Neutrophil (primary cell): ENCODE results near the gene TPRA1.

Source experiments
- H3K27ac ChIP-seq: fragments of 200-600 bp; sonication (generic); 2 replicates; pipeline ENCODE4 v1.5.1; 2016; ENCODE audit warnings: mild to moderate bottlenecking, moderate library complexity
- H3K27me3 ChIP-seq: fragments of 200-600 bp; sonication (generic); 2 replicates; pipeline ENCODE4 v1.6.0; 2016; ENCODE audit warnings: mild to moderate bottlenecking
- H3K36me3 ChIP-seq: fragments of 200-600 bp; sonication (generic); 2 replicates; pipeline ENCODE4 v1.5.1; 2017
- H3K4me1 ChIP-seq, 2 experiments: fragments of 200-600 bp in 1 of 2; sonication (generic) in 1 of 2; 1 replicate in 1 of 2; 2 replicates in 1 of 2; pipeline versions ENCODE4 v1.5.1 to v1.6.1; 2013 to 2016; ENCODE audit warnings: low read depth in 1 of 2, low read length in 1 of 2, mild to moderate bottlenecking in 1 of 2, moderate library complexity in 1 of 2; ENCODE audit not compliant: control insufficient read depth in 1 of 2, insufficient read depth in 1 of 2
- H3K4me3 ChIP-seq, 2 experiments: fragments of 200-600 bp in 1 of 2; sonication (generic) in 1 of 2; 1 replicate in 1 of 2; 2 replicates in 1 of 2; pipeline ENCODE4 v1.5.1; 2013 to 2016; ENCODE audit warnings: low read depth in 1 of 2, low read length in 1 of 2, mild to moderate bottlenecking in 1 of 2, moderate library complexity in 1 of 2
- H3K9me3 ChIP-seq: fragments of 200-600 bp; sonication (generic); 2 replicates; pipeline ENCODE4 v1.5.1; 2016
- TF ChIP-seq, protein P1 (sequence below): fragments of 200-600 bp; sonication (generic); IDR thresholded peaks from 2 replicates; pipeline ENCODE4 v1.5.1; 2016; ENCODE audit warnings: antibody characterized with exemption

The TPRA1 gene

DNA sequence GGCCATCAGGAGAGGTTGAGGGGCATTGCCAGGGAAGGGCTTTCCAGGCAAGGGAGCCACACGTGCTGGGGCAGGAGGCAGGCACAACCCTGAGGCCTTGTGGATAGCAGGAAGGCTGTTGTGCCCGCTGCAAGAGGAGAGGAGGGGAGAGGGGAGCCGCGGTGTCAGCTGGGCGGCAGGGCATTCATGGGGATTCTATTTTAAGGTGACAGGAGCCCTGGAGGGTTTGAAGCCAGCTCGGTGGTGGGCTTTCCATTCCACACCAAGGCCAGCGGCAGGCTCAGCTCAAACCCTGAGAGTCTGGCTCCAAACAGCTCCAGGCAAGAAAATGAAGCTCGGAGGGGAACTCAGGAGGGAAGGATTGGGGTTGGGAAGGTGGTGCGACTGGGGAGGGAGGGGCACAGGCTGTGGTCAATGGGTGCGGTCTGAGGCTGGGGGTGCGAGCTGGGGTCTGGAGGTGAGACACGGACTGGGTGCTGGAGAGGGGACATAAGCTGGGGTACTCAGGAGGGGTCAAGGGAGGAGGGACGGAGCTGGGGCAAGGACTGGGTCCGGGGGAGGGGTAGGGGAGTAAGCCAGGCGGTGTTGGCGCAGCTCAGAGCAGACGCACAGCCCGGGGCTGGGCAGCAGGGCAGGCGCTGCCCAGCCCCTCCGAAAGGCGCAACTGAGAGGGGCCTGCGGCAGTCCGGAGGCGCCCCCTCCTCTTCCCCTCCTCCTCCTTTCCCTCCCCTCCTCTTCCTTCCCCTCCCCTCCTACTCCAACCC is 43.4 kb downstream of the TPRA1 start:
- Histone ChIP-seq H3K9me3 (no peaks in the 10 kb centered on the region), H3K4me3 (peak overlapping the region in 1 of 2 experiments; percentile 62), H3K27ac (no peak overlapping the region), H3K4me1 (peaks cover 4 to 8% of the 10 kb centered on the region in 2 experiments), H3K36me3 (no peaks in the 10 kb centered on the region), H3K27me3 (peaks cover 36% of the 10 kb centered on the region)
- TF ChIP-seq, protein P1, sequence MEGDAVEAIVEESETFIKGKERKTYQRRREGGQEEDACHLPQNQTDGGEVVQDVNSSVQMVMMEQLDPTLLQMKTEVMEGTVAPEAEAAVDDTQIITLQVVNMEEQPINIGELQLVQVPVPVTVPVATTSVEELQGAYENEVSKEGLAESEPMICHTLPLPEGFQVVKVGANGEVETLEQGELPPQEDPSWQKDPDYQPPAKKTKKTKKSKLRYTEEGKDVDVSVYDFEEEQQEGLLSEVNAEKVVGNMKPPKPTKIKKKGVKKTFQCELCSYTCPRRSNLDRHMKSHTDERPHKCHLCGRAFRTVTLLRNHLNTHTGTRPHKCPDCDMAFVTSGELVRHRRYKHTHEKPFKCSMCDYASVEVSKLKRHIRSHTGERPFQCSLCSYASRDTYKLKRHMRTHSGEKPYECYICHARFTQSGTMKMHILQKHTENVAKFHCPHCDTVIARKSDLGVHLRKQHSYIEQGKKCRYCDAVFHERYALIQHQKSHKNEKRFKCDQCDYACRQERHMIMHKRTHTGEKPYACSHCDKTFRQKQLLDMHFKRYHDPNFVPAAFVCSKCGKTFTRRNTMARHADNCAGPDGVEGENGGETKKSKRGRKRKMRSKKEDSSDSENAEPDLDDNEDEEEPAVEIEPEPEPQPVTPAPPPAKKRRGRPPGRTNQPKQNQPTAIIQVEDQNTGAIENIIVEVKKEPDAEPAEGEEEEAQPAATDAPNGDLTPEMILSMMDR, result no peak

DNA sequence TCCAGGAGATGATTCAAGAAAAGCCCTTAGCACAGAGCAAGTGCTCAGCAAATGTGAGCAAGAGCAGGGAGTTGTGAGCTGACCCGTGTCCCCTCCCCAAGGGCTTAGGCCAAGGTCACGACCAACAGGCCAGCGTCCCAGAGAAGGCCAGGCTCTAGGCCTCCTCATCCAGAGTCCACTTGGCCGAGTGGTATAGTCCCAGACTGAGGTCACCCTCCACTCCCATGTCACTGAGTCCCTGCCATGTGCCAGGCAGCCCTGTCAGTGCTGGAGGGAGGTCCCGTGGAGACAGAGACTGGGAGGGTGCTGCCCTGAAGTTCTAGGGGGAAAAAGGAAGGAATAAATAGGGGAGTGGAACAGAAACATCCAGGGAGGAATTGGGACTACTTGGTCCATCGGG is 44.0 kb downstream of the TPRA1 start:
- Histone ChIP-seq H3K4me3 (no peak overlapping the region), H3K9me3 (no peaks in the 10 kb centered on the region), H3K4me1 (peaks cover 4 to 8% of the 10 kb centered on the region in 2 experiments), H3K36me3 (no peaks in the 10 kb centered on the region), H3K27ac (no peak overlapping the region), H3K27me3 (peaks cover 32% of the 10 kb centered on the region)
- TF ChIP-seq, protein P1, result no peak

DNA sequence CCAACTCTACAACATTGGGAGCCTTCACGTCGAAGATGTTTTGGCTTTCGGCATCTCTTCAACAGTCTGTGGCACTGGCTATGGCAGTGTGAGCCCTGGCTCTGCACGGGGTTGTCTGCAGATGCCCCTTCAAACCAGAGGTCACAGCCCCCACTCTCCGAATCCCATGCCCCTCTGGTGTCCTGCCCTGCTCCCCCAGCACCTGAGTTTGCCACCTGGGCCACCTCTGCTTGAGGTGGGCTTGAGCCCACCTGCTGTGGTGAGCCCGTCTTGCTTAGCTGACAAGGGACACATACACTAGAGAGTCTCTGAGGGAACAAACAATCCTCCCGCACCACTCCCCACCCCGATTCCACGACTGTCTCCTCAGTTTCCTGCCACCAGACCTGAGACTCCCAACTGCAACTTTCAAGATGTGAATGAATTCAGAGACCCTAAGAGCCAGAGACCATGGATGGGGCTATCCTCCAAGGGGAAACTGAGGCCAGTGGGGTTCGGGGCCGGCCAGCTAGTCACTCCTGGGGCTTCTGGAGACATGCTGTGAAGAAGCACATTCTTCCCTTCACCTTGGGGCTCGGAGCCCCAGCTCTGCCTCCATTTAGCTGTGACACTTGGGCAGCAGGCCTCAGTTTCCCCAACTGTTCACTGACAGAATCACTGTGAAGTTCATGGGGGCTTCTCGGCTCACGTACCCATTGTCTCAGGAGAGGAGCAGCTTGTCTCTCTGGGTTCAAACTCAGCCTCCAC is 44.6 kb downstream of the TPRA1 start:
- H3K9me3 ChIP-seq, result no peaks in the 10 kb centered on the region
- no peak overlapping the region for H3K27ac ChIP-seq
- H3K27me3 ChIP-seq, result peaks cover 32% of the 10 kb centered on the region
- no peaks in the 10 kb centered on the region for H3K36me3 ChIP-seq
- TF ChIP-seq, protein P1, result no peak
- H3K4me1 ChIP-seq, result peaks cover 4 to 8% of the 10 kb centered on the region in 2 experiments
- no peak overlapping the region for H3K4me3 ChIP-seq

DNA sequence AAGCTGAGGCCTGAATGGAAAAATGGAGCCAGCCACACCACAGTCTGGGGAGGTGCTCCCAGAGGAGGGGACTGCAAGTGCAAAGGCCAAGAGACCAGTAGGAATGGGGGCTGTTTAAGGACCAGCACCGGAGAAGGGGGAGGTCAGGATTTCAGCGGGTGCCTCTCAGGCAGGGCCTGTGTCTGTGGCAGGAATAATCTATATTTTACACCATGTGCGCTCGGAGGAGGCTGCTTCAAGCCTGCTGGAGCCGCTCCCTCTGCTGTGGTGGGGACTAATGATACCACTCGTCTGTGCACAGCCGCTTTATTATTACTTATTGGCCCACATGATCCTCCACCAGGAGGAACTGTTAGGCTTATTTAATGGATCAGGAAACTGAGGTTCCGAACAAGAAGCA is 45.3 kb downstream of the TPRA1 start:
- H3K27me3 ChIP-seq, result peaks cover 29% of the 10 kb centered on the region
- TF ChIP-seq, protein P1, result no peak
- H3K4me3 ChIP-seq, result no peak overlapping the region
- H3K4me1 ChIP-seq, result peaks cover 4 to 8% of the 10 kb centered on the region in 2 experiments
- no peaks in the 10 kb centered on the region for H3K9me3 ChIP-seq
- no peak overlapping the region for H3K27ac ChIP-seq
- H3K36me3 ChIP-seq, result no peaks in the 10 kb centered on the region

DNA sequence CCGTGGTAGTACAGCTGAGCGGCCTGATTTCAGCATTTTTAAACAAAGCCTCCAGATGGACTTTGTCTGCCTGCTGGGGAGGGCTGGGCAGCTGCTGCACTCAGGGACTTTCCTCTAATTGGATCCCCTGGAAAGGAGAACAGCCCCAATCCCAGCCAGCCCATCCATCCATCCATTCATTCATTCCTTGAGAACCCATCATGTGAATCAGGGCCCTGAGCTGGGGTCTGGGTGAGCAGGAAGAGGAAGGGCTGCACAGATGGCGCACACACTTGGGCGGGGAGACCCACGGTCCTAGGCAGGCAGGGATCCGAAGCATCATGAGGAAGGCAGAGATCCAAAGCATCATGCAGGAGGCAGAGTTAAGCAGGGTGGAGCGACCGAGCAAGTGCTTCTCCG is 45.7 kb downstream of the TPRA1 start:
- Histone ChIP-seq H3K4me1 (peaks cover 4 to 8% of the 10 kb centered on the region in 2 experiments), H3K27ac (no peak overlapping the region), H3K36me3 (no peaks in the 10 kb centered on the region), H3K9me3 (no peaks in the 10 kb centered on the region), H3K27me3 (peaks cover 29% of the 10 kb centered on the region), H3K4me3 (no peak overlapping the region)
- TF ChIP-seq, protein P1, result no peak
